Osteoblast (primary cell): Measurements from ENCODE around the gene DCAKD. TPM values are rescaled to one million over a fixed set of nuclear protein-coding genes. Genes with fewer than 3 reads are reported as not detected.
A peak's percentile ranks its signal among the peaks of the same experiment; 100 is the strongest.

Experiments used
- DNase-seq: peaks from one replicate; pipeline ENCODE4 v3.0.0; 2011; ENCODE audit warnings: low spot score, mixed read lengths; ENCODE audit not compliant: insufficient read length; ENCODE audit errors: missing footprints
- H2AFZ ChIP-seq: 2 replicates; pipeline ENCODE4 v1.6.0; 2011; ENCODE audit warnings: mild to moderate bottlenecking, low read length
- H3K27ac ChIP-seq: 2 replicates; pipeline ENCODE4 v1.5.1; 2011; ENCODE audit warnings: mild to moderate bottlenecking, low read depth, low read length, moderate library complexity
- H3K27me3 ChIP-seq: 2 replicates; pipeline ENCODE4 v1.6.0; 2012; ENCODE audit warnings: mild to moderate bottlenecking, control low read depth, inconsistent platforms, low read length, moderate library complexity; ENCODE audit not compliant: insufficient read depth
- H3K36me3 ChIP-seq: 2 replicates; pipeline ENCODE4 v1.5.1; 2011; ENCODE audit warnings: mild to moderate bottlenecking, low read length, control low read depth, moderate library complexity; ENCODE audit not compliant: insufficient read depth
- H3K4me1 ChIP-seq: 2 replicates; pipeline ENCODE4 v1.5.1; 2011; ENCODE audit warnings: mild to moderate bottlenecking, low read length, control low read depth, moderate library complexity; ENCODE audit not compliant: insufficient read depth
- H3K4me2 ChIP-seq: 2 replicates; pipeline ENCODE4 v1.6.0; 2011; ENCODE audit warnings: mild to moderate bottlenecking, low read length; ENCODE audit not compliant: insufficient read depth
- H3K4me3 ChIP-seq: fragments of 200-600 bp; sonication (generic); 3 replicates; pipeline ENCODE4 v1.5.1; 2012; ENCODE audit warnings: mild to moderate bottlenecking, low read length, inconsistent platforms; ENCODE audit not compliant: insufficient read depth
- H3K79me2 ChIP-seq: 2 replicates; pipeline ENCODE4 v1.6.0; 2012; ENCODE audit warnings: mild to moderate bottlenecking, low read length, control low read depth, inconsistent platforms; ENCODE audit not compliant: insufficient read depth
- H3K9me3 ChIP-seq: 2 replicates; pipeline ENCODE4 v1.5.1; 2011; ENCODE audit warnings: low read depth, low read length, control low read depth
- H4K20me1 ChIP-seq: 2 replicates; pipeline ENCODE4 v1.6.0; 2012; ENCODE audit warnings: mild to moderate bottlenecking, low read length, control low read depth; ENCODE audit not compliant: insufficient read depth
- CTCF ChIP-seq: IDR thresholded peaks from 2 replicates; pipeline ENCODE4 v1.5.1; 2011; ENCODE audit warnings: mild to moderate bottlenecking, low read depth, low read length, moderate library complexity; ENCODE audit errors: extremely low read depth
- total RNA-seq: library from RNA; depleted of rRNA; stranded (reverse); fragments of >200 nt; gene quantifications from 2 replicates; pipeline ENCODE4 v1.2.3, GENCODE V29; 2012

Gene DCAKD
- total RNA-seq, 1 donor = 39.1 TPM

- H3K9me3 ChIP-seq = no peaks in the 10 kb centered on the region
- peak overlapping the region; percentile 85 for H3K4me2 ChIP-seq
- peak overlapping the region; percentile 67 for H3K4me3 ChIP-seq
- H3K27me3 ChIP-seq = peaks cover 16% of the 10 kb centered on the region
- no peak for TF ChIP-seq CTCF
- H3K27ac ChIP-seq = peak overlapping the region; percentile 43
- no peaks in the 10 kb centered on the region for H4K20me1 ChIP-seq
- H2AFZ ChIP-seq = peak overlapping the region; percentile 67
- no peak for DNase-seq
- peaks cover 12% of the 10 kb centered on the region for H3K4me1 ChIP-seq
- H3K79me2 ChIP-seq = no peaks in the 10 kb centered on the region
- no peaks in the 10 kb centered on the region for H3K36me3 ChIP-seq
Observed at GRCh38 chr17:44981221-44981968, 70.0 kb downstream of the DCAKD start.

GRCh38 chr17:44979426-44979995 is 71.9 kb downstream of the DCAKD start:
- H3K4me3 ChIP-seq = no peak overlapping the region
- no peaks in the 10 kb centered on the region for H3K9me3 ChIP-seq
- no peak overlapping the region for H2AFZ ChIP-seq
- no peak for TF ChIP-seq CTCF
- DNase-seq = no peak
- no peak overlapping the region for H3K27ac ChIP-seq
- H3K79me2 ChIP-seq = no peaks in the 10 kb centered on the region
- peaks cover 12% of the 10 kb centered on the region for H3K27me3 ChIP-seq
- no peak overlapping the region for H3K4me2 ChIP-seq
- no peaks in the 10 kb centered on the region for H3K36me3 ChIP-seq
- peaks cover 12% of the 10 kb centered on the region for H3K4me1 ChIP-seq
- H4K20me1 ChIP-seq = no peaks in the 10 kb centered on the region

GRCh38 chr17:44978807-44979206 is 72.6 kb downstream of the DCAKD start:
- no peaks in the 10 kb centered on the region for H3K79me2 ChIP-seq
- H2AFZ ChIP-seq = no peak overlapping the region
- no peak overlapping the region for H3K4me3 ChIP-seq
- no peak overlapping the region for H3K27ac ChIP-seq
- no peaks in the 10 kb centered on the region for H3K36me3 ChIP-seq
- H3K27me3 ChIP-seq = peaks cover 12% of the 10 kb centered on the region
- peaks cover 12% of the 10 kb centered on the region for H3K4me1 ChIP-seq
- TF ChIP-seq CTCF = no peak
- no peaks in the 10 kb centered on the region for H3K9me3 ChIP-seq
- H4K20me1 ChIP-seq = no peaks in the 10 kb centered on the region
- H3K4me2 ChIP-seq = no peak overlapping the region
- no peak for DNase-seq

- H3K9me3 ChIP-seq = no peaks in the 10 kb centered on the region
- no peaks in the 10 kb centered on the region for H3K79me2 ChIP-seq
- H3K27ac ChIP-seq = no peak overlapping the region
- no peak overlapping the region for H3K4me2 ChIP-seq
- no peaks in the 10 kb centered on the region for H3K36me3 ChIP-seq
- H3K27me3 ChIP-seq = peaks cover 12% of the 10 kb centered on the region
- H3K4me3 ChIP-seq = no peak overlapping the region
- TF ChIP-seq CTCF = no peak
- no peaks in the 10 kb centered on the region for H4K20me1 ChIP-seq
- H2AFZ ChIP-seq = no peak overlapping the region
- DNase-seq = peak; percentile 80
- H3K4me1 ChIP-seq = peaks cover 13% of the 10 kb centered on the region
Observed at GRCh38 chr17:44977814-44978550, 73.5 kb downstream of the DCAKD start.
